NCI-H2171 treated with DMSO at 0.1 percent for 48 hours (cell line): Measurements from ENCODE around the gene ATP2B2.
A peak's percentile ranks its signal among the peaks of the same experiment; 100 is the strongest.

Source experiments
- DNase-seq: peaks from one replicate; lab custom pipeline; 2025; lab: John Stamatoyannopoulos, UW

Gene ATP2B2

DNA sequence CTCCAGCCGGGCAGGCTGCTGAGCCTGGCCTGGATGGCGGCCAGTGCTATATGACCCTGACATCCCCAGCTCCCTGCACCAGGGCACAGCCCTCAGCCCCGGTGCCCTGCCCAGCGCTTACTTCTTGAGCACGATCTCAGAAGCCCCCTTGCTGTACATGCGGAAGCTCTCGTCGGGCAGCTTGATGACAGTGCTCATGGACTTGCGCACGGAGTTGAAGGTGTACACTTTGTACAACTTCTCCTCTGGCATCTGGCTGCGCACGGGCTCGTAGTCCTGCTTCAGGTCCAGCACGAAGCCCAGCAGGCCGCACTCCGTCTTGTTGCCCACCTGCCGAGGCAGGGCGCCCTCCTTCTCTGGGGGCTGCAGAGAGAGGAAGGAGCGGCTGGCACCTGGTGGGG lies 145.6 kb downstream of the ATP2B2 start:
- no peak for DNase-seq

DNA sequence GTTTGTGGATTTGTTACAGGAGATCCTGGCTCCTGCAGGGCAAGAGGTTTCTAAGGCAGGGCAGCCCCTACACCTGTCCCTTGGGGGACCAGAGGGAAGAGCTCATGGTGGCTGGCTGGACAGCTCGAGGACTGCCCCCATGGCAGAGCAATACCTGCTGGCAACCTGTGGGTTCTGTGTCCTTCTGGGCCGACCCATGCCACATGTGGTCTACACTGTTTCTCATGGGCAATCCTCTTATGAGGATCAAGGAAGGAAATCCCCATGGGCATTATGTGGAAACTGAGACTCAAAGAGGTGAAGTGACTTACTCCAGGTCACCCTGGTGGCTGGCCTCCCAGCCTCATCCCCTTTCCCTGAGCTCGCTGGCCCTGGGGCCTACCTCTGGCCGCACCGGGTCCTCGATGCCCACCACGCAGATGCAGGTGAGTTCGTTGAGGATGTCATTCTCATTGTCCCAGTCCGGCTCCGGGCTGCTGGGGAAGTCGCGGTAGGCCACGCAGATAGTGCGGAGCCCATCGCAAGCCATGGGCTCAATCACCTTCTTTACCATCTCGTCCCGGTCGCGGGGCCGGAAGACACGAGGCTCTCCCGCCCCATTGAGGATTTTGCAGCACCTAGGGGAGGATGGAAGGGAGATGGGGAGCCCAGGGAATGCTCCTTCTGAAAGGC lies 146.9 kb downstream of the ATP2B2 start:
- no peak for DNase-seq

DNA sequence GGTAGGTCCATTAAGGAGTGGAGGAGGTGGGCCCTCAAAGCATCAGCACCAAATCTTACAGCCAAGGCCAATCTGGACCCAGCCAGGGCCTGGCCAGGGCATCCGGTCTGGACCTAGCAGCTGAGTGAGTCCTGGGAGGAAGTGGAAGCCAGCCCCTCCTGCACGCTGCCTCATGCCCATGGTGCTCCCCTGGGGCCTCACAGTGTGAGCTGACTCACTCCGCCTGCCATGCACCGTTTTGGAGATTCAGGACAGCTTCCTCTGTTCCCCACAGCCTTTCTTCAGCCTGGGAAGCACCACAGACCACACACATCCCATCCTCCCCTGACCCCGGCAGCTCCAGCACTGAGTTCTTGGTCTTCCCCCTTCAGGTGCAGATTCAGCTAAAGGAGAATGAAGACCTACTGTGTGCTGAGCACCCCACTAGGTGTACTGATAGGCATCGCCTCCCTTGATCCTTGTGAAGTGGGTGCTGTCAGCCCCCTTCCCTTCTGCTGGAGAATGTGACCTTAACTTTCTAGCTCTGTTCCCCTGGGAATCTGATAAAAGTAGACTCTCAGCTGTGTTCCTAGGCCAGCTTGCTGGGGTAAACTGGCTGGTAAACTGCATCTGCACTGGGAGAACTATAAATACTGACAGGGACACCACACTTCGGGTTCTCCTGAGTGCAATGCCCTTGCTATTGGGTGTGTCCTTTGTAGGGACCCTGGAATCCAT lies 147.6 kb downstream of the ATP2B2 start:
- no peak for DNase-seq

DNA sequence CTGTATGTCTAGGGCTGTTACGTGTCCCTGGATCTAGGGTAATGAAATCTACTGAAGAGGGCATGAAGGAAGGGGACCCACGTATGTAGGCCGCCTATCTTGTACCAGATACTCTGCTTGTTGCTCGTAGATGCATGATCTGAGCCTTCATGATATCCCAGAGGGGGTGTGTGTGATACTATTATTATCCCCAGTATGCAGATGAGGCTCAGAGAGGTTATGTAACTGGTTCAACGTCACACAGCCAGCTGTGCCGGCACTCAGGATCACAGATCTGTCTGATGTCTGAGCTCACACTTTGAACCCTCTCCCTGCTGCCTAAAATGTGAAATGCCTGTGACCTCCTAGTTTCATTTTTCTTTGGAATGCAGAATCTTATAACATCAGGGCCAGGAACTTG lies 148.3 kb downstream of the ATP2B2 start:
- no peak for DNase-seq

DNA sequence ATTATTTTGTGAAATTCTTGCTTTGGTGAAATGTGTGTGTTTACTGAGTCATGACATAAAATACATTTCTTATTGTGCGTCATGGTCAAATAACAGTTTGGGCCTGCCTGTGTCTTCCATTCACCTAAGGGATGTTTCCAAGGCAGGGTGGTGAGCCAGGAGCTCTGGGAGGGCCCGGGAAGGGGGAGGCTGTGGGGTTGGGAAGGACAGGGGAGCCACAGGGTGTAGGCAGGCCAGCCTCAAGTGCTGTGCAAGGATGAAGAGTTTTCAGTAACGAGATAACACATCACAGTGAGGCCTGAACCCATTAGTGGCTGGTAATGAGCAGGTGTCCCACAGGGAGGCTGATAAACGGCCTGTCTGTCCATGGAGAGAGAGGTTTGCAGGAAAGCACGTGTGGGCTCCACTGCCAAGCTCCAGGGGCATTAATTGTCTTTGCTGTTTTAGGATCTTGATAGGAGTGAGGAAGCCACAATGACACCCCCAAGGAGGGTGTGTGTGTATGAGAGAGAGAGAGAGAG lies 148.9 kb downstream of the ATP2B2 start:
- DNase-seq, result peak; percentile 6

DNA sequence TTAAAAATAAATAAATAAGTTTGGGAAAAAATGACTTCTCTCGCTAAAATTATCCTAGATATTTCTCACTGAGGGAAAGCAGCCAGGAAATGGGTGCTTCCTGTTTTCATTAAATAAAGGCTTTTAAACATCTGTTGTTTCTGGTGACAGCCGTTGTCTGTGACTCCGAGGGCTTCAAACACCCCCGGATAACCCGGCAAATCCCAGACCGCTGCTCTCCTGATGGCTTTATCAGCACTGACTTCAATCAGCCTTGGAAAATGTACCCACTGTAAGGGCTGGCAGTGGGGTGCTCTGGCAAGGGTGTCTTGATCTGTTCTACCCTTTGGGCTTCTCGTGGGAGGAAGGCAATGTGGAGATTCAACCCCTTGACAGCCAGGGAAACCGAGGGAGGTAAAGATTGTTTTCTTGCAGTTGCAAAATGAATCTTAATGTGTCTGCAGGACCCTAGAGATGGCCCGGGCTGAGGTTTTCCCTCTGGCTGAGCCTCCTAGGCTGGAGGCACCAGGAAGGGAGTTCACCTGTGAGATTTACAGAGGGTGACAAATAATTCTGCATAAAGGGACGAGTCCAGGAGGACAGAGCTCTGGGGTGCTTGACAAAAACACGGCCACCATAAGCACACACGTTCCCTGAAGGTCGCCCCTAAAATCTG lies 150.9 kb downstream of the ATP2B2 start:
- no peak for DNase-seq

DNA sequence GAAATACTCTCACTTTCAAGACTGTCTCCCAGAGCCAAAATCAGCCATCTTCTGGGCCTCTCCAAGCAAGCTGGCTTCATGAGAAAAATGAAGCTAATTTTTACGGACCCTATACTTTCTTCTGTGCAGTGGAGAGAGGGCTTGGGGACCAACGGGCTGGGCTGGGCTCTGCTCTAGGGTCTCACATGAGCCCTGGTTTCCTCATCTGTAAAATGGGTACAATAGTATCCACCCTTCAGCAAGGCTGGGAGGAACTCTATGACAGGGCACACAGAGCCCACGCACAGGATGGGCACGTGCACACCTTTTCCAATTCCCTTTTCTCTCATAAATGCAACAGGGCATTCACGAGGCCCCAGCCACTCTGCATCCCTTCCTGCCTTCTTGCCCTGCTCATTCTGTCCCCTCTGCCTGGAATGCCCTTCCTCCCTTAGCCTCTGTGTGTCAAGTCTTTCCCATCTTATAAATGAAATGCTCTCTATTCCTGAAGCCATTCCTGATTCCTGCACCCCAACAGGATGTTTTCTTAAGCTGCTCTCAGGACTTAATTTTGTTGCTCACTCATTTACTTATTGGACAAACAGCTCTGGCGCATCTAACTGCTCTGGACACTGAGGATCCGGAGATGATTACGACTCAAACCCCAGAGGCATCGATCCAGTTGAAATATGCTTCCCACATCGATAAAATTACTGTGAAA lies 151.6 kb downstream of the ATP2B2 start:
- no peak for DNase-seq

DNA sequence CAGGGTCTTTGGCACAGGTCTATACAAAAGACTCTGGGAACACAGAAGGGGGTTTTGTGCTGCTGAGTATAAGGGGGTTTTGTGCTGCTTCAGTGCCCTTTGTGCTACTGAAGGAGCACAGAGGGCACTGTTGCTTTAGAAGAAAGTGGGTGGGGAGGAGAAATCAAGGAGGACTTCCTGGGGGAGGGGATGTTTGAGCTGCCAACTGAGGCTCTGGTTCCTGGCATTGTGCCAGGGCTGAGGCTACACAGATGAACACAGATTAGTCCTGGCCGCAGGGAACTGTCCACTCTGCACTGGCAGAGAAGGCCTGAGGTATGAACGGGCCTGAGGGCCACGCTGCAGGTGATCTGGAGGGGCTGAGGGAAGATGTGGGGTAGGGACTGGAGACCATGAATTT lies 152.2 kb downstream of the ATP2B2 start:
- no peak for DNase-seq

DNA sequence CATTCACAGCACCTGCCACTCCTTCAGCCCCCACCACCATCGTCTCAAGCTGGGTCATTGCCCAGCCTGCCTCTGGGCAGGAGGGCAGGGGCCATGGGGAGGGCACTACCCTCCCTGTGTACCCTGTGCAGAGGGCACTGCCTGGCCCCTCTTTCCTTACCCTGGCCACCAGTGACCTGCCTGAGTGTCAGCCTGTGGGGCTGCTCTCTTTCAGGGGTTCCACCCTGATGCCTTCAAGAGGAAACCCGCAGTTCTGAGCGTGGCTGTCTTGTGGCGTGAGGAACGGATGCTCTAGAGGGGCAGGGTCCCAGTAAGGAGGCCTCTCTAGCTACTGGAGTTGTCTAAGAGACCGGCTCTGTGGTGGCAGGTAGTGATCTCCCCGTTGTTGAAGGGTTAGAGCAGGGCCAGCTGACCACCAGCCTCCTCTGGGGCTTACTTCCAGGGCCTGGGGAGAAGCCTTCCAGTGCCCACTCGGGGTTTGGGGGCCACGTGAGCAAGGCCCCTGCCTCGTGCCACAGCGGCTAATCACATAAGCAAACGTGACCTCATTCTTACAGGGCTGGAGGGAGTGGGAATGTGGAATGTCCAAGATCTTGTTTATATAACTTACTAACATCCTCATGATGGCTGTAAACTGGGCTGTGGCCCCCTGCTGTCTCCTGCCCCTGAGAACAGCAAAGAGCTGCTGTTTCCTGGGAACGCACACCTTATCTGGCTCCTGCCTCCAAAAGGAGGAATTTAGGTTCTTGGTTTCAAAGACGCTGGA lies 153.1 kb downstream of the ATP2B2 start:
- no peak for DNase-seq

DNA sequence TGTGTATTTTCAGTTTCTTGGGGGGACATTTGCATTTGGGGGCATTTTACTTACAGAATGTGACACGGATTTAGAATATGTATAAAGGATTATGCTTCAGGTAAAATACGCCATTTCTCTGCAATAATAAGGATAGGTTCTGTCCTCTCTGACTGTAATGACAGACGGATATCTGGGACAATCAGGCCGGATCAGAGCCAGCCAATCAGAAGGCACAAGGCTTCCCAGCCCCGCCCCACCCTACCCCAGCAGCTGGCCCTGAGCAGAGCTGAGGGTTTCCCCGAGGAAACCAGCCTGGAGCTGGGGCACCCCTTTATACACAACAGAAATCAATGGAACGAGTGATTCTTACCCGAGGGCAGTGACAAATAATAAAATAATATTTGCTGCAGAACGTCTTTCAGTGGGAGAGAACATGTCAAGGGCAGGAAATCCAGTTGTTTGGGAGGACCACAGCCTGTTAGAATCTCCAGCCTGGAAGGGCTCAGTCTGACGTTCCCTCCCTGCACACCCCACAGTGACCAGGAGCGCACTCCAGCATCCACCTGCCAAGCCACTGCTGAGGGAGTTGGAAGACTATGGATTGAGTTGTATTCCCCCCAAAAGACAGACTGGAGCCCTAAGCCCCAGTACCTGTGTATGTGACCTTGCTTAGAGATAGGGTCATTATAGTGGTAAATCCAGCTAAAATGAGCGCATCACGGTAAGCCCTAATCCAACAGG lies 154.2 kb downstream of the ATP2B2 start:
- no peak for DNase-seq

DNA sequence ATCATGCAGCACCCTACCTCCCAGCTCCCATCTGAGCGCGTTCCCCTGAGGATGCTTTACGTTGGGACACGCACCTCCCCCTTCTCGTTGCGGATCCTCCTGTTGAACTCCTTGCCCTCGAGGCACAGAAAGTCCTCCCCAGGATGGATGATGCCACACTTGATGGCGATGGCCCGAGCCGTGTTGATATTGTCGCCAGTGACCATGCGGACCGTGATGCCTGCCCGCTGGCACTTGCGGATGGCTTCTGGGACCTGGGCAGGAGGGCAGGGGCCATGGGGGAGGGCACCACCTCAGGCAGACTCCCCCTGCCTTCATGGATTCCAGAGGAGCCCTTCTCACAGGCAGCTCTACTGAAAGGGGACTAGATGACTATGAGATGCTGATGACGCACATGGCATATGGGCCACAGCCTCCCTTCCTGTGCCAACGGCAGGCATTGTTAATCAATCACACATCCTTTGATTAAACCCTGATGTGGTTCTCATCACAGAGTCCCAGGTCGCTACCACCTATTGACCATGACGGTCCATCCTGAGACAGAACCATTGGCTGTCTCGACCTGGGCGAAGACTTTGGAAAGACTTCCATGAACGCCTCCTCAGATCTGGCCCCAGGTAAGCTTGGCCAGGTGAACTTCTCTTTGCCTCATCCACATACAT lies 154.9 kb downstream of the ATP2B2 start:
- DNase-seq, result no peak

DNA sequence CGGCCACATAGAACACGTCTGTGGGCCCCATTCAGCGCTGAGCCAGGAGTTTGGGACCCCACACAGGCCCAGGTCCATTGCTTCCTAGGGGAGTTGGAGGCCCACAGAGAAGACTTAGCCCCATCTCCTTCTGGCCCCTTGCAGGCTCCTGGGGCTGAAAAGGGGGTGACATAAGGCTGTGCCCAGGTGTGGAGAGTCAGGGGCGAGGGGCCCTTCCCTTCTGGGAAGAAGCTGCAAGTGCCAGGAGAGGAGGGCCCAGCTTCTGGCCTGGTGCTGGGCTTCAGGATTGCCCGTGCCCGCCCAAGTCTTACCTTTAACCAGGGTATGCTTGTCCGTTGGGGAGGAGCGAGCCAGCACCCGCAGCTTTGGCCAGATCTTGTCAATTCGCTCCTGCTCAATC lies 155.6 kb downstream of the ATP2B2 start:
- DNase-seq, result no peak

DNA sequence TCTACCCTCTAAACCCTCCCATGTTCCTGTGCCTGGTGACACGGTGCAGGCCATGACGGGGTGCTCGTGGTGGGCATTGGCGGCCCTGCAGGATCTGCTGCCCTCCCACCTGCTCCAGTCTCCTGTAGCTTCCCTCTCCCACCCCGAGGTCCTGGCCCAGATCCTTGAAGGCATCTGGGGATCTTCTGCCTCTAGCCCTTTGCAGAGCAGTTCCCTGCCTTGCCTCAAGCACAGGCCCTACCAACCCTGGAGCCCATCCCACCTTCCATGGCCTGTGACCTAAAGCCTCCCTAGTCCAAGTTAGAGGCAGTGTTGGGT lies 157.0 kb downstream of the ATP2B2 start:
- DNase-seq, result no peak

DNA sequence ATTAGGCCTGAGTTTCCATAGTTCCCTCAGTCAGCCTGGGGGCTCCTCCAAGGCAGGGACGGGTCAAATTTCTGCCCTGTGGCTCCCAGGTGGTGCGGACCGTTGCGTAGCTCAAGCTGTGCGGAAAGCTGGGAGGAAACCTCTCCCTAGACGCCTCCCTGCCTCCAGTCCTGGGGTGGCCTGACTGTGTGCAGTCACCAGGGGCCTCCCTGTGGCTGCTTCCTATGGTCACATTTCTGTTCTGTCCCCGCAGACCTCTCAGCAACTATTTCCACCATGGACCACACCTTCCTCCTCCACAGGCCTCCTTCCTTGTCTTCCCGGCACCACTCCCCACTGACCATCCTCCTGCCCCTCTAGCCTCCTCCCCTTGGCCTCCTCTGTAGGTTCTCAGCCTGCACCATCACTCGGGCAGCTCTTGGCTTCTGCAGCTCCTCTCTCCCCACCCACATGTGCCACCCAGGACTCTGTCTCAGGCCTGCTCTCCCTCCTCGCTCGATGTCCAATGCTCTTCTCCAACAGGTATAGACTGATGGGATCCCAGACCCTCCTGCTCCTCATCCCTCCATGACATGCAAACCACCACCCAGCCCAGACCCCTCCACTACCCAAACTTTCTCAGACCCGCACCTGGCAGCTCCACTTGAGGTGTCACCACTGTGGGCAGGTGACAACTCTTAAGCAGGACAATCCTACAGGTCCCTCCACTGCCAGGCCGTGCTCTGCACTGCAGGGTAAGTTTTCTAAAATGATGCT lies 157.6 kb downstream of the ATP2B2 start:
- no peak for DNase-seq

DNA sequence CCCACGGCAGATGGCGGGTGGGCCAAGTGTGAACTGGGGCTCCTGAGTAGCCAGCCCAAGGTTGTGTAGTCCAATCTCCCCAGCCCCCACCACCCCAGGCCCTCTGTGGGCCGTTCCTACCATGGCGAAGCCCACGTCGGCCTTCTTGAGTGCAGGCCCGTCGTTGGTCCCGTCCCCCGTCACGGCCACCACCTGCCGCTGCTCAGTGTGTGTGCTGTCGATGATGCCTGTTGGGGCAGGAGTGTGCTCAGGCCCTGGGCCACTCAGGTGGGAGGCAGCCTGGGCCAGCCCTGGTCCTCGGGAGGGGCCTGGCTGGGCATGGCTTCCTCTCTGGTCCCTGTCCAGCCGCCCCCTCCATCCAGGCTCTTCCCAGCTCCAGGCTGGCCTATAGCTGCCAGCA lies 159.5 kb downstream of the ATP2B2 start:
- DNase-seq, result no peak

DNA sequence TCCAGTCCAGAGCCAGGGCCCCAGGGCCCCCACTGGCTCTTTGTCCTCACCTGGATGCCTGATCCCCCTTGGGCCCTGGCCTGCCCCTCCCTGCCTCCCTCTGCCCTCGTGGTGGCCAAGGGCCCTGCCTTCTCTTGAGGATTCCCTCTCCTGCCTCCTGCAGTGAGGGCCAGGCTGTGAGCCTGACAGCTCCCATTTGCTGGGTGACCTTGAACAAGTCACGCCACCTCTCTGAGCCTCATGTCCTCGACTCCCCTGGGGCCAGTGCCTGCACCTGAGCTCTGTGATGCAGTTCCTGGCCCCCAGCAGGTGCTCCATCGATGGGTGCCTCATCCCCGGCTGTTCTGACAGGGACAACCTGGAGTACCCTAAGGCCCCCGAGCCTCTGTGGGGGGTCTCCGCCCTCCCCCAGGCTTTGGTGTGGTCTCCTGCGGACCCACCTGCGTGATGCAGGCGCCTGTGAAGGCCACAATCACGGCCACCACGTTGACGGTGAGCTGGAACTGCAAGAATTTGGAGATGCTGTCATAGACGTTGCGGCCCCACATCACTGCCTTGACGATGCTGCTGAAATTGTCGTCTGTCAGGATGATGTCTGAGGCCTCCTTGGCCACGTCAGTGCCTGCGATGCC lies 160.3 kb downstream of the ATP2B2 start:
- no peak for DNase-seq

DNA sequence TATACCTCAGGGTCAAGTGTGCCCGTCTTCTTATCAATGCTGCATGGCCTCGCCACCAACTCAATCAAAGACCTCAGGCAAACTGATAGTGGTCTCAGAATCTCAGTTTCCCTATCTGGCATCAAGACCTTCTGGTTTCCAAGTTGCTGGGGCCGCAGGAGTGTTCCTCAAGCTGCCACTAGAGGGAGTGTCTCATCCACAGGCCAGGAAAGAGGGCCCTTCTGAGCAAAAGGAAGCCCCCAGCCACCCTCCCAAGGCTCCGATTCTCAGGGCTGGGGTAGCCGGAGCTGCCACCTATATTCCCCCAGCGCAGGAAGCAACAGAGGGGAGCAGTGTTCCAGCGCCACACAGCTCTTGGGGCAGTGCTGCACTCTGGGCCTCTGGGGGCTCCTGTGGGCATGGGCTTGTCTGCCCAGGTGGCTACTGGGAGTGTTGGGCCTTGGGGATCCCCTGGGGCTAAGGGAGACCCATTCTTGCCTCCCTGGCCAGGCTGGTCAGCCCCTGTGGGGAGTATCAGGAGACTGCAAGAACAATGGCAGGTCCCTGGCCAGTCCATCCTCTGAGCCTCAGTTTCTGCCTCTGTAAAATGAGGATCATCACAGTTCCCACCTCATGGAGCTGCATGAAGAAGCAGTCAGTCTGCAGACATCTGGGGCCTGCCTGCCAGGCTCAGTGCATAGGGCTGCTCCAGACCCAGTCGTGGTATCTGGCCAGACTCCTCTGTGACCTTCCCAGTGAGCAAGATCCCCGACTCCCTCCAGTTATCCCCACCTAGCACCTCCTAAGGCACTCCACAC lies 161.0 kb downstream of the ATP2B2 start:
- peak; percentile 30 for DNase-seq

DNA sequence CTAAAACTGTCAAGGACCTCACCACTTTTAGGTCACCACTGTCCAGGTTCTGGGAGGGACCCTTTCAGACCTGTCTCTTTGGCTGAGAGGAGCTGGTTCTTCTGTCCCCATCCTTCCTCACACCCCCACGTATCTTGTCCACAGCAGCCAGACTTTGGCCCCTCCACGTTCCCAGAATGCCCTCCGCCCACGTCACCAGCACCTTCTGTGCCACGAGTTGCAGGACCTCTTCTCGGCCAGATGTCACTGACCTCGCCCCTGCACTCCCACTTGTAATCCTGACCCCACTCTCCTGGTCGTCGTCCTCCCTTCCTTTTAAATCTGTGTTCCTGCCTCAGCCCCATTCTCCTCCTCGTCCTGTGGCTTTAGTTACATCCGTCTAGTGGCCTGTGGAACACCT lies 161.9 kb downstream of the ATP2B2 start:
- DNase-seq, result no peak

DNA sequence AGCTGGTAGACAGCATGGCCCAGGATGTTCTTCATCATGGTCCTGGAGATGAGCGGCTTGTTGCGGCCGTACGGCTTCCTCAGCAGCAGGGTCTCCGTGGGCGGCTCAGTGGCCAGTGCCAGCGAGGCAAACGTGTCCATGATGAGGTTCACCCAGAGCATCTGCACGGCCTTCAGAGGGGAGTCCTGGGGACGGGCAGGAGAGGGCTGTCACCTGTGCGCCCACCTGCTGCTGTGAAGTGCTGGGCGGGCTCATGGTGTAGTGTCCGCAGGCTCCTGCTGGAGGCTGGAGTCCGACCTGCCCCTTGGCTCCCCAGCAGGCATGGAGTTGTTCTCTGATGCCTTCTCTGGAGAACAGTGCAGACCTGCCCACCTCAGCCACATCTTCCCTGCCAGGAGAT lies 162.6 kb downstream of the ATP2B2 start:
- DNase-seq, result no peak
